Measurements from ENCODE around the gene TCP11.

Gene TCP11

GRCh38 chr6:35184580-35185301, 43.6 kb upstream of the TCP11 start:
- in situ Hi-C loops (cut with HindIII; ENCODE audit: low sequenced_read_pairs): no loop called here
- TF ChIP-seq CTCF (IDR thresholded peaks at IDR 0.05; ENCODE audit: low read depth, low read length): no peak
- DNase-seq (ENCODE audit: low read depth, low spot score): no peak
- H3K4me3 ChIP-seq (ENCODE audit: low read depth, low read length): no peak overlapping the region

GRCh38 chr6:35183935-35184334, 42.8 kb upstream of the TCP11 start:
- no peak for TF ChIP-seq CTCF (IDR thresholded peaks at IDR 0.05; ENCODE audit: low read depth, low read length)
- no peak overlapping the region for H3K4me3 ChIP-seq (ENCODE audit: low read depth, low read length)
- in situ Hi-C loops (cut with HindIII; ENCODE audit: low sequenced_read_pairs): no loop called here
- DNase-seq (ENCODE audit: low read depth, low spot score): no peak

GRCh38 chr6:35183281-35183680, 42.1 kb upstream of the TCP11 start:
- no peak overlapping the region for H3K4me3 ChIP-seq (ENCODE audit: low read depth, low read length)
- no peak for TF ChIP-seq CTCF (IDR thresholded peaks at IDR 0.05; ENCODE audit: low read depth, low read length)
- DNase-seq (ENCODE audit: low read depth, low spot score): no peak
- in situ Hi-C loops (cut with HindIII; ENCODE audit: low sequenced_read_pairs): no loop called here

GRCh38 chr6:35181933-35182612, 40.9 kb upstream of the TCP11 start:
- DNase-seq (ENCODE audit: low read depth, low spot score): peak; percentile 94
- no peak for TF ChIP-seq CTCF (IDR thresholded peaks at IDR 0.05; ENCODE audit: low read depth, low read length)
- no peak overlapping the region for H3K4me3 ChIP-seq (ENCODE audit: low read depth, low read length)
- in situ Hi-C loops (cut with HindIII; ENCODE audit: low sequenced_read_pairs): no loop called here

- TF ChIP-seq CTCF (IDR thresholded peaks at IDR 0.05; ENCODE audit: low read depth, low read length): no peak
- no peak overlapping the region for H3K4me3 ChIP-seq (ENCODE audit: low read depth, low read length)
- in situ Hi-C loops (cut with HindIII; ENCODE audit: low sequenced_read_pairs): no loop called here
- DNase-seq (ENCODE audit: low read depth, low spot score): peak; percentile 64
Measured at GRCh38 chr6:35181308-35181932, 40.3 kb upstream of the TCP11 start.

GRCh38 chr6:35179901-35180535, 38.9 kb upstream of the TCP11 start:
- DNase-seq (ENCODE audit: low read depth, low spot score): no peak
- TF ChIP-seq CTCF (IDR thresholded peaks at IDR 0.05; ENCODE audit: low read depth, low read length): no peak
- in situ Hi-C loops (cut with HindIII; ENCODE audit: low sequenced_read_pairs): no loop called here
- H3K4me3 ChIP-seq (ENCODE audit: low read depth, low read length): no peak overlapping the region

All from astrocyte of the spinal cord (primary cell).